Measurements from ENCODE around the gene SNORC. TPM values are rescaled to one million over a fixed set of nuclear protein-coding genes. Genes with fewer than 3 reads are reported as not detected.

Gene SNORC
- total RNA-seq, 6 experiments from 2014 or later = 0.55 to 1.2 (median 0.67) TPM

GRCh38 chr2:232887171-232887850, 17.2 kb downstream of the SNORC start:
- peaks cover 18% of the 10 kb centered on the region for H3K4me1 Mint-ChIP-seq (ENCODE audit: low read depth)
- H3K27ac Mint-ChIP-seq = no peak overlapping the region
- H3K27me3 Mint-ChIP-seq (ENCODE audit: insufficient read depth) = peaks cover 21% of the 10 kb centered on the region
- H3K9me3 Mint-ChIP-seq = no peaks in the 10 kb centered on the region
- H3K4me3 Mint-ChIP-seq = no peak overlapping the region
- no peaks in the 10 kb centered on the region for H3K36me3 Mint-ChIP-seq (ENCODE audit: low read depth)
- no peak for DNase-seq
- TF ChIP-seq, protein P1, sequence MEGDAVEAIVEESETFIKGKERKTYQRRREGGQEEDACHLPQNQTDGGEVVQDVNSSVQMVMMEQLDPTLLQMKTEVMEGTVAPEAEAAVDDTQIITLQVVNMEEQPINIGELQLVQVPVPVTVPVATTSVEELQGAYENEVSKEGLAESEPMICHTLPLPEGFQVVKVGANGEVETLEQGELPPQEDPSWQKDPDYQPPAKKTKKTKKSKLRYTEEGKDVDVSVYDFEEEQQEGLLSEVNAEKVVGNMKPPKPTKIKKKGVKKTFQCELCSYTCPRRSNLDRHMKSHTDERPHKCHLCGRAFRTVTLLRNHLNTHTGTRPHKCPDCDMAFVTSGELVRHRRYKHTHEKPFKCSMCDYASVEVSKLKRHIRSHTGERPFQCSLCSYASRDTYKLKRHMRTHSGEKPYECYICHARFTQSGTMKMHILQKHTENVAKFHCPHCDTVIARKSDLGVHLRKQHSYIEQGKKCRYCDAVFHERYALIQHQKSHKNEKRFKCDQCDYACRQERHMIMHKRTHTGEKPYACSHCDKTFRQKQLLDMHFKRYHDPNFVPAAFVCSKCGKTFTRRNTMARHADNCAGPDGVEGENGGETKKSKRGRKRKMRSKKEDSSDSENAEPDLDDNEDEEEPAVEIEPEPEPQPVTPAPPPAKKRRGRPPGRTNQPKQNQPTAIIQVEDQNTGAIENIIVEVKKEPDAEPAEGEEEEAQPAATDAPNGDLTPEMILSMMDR (IDR thresholded peaks at IDR 0.05) = no peak; the same call in 1 of the 2 replicates

GRCh38 chr2:232888099-232888836, 18.2 kb downstream of the SNORC start:
- TF ChIP-seq, protein P1 (IDR thresholded peaks at IDR 0.05) = no peak
- no peak for DNase-seq
- Mint-ChIP-seq H3K4me3 (no peak overlapping the region), H3K27me3 (ENCODE audit: insufficient read depth) (peaks cover 19% of the 10 kb centered on the region), H3K9me3 (no peaks in the 10 kb centered on the region), H3K4me1 (ENCODE audit: low read depth) (peaks cover 18% of the 10 kb centered on the region), H3K36me3 (ENCODE audit: low read depth) (no peaks in the 10 kb centered on the region), H3K27ac (no peak overlapping the region)

DNA sequence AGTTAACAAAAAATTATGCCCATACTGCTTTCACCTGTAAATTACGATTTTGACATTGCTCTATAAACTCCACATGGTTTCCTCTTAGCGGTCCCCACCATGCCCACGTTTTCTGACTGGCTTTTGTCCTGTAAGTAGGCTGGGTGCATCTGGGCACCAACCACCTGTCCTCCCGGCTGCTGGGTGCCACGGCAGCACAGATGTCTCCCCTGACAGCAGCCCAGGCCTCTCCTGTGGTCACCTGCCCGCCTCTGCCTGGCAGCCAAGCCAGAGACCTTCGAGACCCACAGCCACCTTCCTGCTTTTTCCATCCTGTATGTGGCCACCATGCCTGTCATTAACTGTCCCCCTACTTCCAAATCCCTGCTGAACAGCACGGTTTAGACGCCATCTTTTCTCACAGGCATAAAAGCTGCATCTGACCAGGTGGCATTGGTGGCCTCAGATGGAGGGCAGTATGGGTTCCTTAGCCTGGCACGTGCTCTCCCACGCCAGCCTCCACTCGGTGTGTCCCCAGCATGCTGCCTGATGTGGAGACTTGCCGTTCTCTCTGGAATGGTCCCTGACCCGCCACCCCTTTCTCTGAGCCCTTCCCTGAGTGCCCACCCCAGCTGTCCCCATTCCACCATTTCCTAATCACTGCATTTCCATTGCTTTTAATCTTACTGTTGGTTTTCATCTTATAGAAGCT, 18.9 kb downstream of the SNORC start:
- Mint-ChIP-seq H3K4me1 (ENCODE audit: low read depth) (peaks cover 18% of the 10 kb centered on the region), H3K4me3 (no peak overlapping the region), H3K9me3 (no peaks in the 10 kb centered on the region), H3K27me3 (ENCODE audit: insufficient read depth) (peaks cover 19% of the 10 kb centered on the region), H3K27ac (no peak overlapping the region), H3K36me3 (ENCODE audit: low read depth) (no peaks in the 10 kb centered on the region)
- no peak for DNase-seq
- TF ChIP-seq, protein P1 (IDR thresholded peaks at IDR 0.05) = no peak

GRCh38 chr2:232889876-232890401, 19.9 kb downstream of the SNORC start:
- Mint-ChIP-seq H3K9me3 (no peaks in the 10 kb centered on the region), H3K4me3 (no peak overlapping the region), H3K27ac (no peak overlapping the region), H3K36me3 (ENCODE audit: low read depth) (no peaks in the 10 kb centered on the region), H3K27me3 (ENCODE audit: insufficient read depth) (peaks cover 19% of the 10 kb centered on the region), H3K4me1 (ENCODE audit: low read depth) (peaks cover 18% of the 10 kb centered on the region)
- no peak for DNase-seq
- TF ChIP-seq, protein P1 (IDR thresholded peaks at IDR 0.05) = no peak

DNA sequence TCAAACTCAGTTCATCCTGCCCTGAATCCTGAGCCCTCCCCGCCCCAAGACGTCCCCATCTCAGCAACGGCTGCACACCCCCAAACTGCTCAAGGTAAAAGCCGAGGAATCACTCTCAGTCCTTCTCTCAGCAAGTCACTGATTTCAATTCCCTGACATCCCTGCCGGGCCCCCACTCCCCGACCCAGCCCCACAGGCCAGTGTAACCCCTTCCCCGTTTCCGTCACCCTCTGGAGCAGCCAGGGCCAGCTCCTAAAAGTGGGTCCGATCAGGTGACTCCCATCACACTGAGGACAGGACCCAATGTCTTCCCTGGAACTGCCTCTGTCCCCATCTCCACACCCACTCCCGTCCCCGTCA, 20.5 kb downstream of the SNORC start:
- no peaks in the 10 kb centered on the region for H3K9me3 Mint-ChIP-seq
- no peaks in the 10 kb centered on the region for H3K36me3 Mint-ChIP-seq (ENCODE audit: low read depth)
- DNase-seq = no peak
- no peak overlapping the region for H3K27ac Mint-ChIP-seq
- TF ChIP-seq, protein P1 (IDR thresholded peaks at IDR 0.05) = no peak
- peaks cover 14% of the 10 kb centered on the region for H3K27me3 Mint-ChIP-seq (ENCODE audit: insufficient read depth)
- peaks cover 18% of the 10 kb centered on the region for H3K4me1 Mint-ChIP-seq (ENCODE audit: low read depth)
- H3K4me3 Mint-ChIP-seq = no peak overlapping the region

Data from HFFc6 (cell line).